ENCODE measurements around the gene GRM7. TPM values are rescaled to one million over a fixed set of nuclear protein-coding genes. Genes with fewer than 3 reads are reported as not detected.

The GRM7 gene
- polyA plus RNA-seq, 3 donors: not detected

DNA sequence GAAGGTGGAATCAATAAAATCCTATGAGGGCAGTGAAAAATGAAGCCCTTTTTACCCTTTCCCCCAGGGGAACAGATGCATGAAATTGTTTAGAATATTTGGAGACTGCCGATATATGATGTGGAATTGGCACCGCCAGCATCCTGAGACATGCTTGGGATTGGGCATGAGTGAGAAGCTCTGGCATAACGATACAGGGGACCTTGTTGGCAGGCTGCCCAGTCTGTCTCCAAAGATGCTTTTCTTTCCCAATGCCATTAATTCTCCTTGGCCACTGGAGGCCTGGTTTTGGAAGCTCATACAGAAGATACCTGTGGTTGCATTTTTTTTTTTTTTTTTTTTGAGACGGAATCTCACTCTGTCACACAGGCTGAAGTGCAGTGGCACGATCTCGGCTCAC, 840.1 kb downstream of the GRM7 start:
- H3K27me3 Mint-ChIP-seq (ENCODE audit: low read depth in 3 of 3): no peaks in the 10 kb centered on the region
- no peaks in the 10 kb centered on the region for H3K9me3 ChIP-seq (replicated peaks in 1 of 2; ENCODE audit: control insufficient read depth in 1 of 2, insufficient read depth in 1 of 2, low read length in 2 of 2)
- H3K4me3 Mint-ChIP-seq: no peak overlapping the region
- H3K4me2 ChIP-seq (replicated peaks; ENCODE audit: extremely low read depth, low read length, poor library complexity, severe bottlenecking): no peak overlapping the region
- peaks cover 0 to 4% (median 0%) of the 10 kb centered on the region in 7 donors for H3K9me3 Mint-ChIP-seq
- no peak overlapping the region for H3K9ac ChIP-seq (ENCODE audit: insufficient read depth, low read length, poor library complexity, severe bottlenecking)
- no peaks in the 10 kb centered on the region for H3K27me3 ChIP-seq (ENCODE audit: control insufficient read depth in 2 of 2, insufficient read depth in 2 of 2, low read length in 2 of 2)
- no peak overlapping the region for H2AFZ ChIP-seq (ENCODE audit: insufficient read depth, low read depth, low read length, poor library complexity, severe bottlenecking)
- no peak overlapping the region for H3K27ac Mint-ChIP-seq
- intact Hi-C loops (cut with micrococcal nuclease): no loop called here
- DNase-seq: no peak
- H3K4me1 ChIP-seq (ENCODE audit: control insufficient read depth in 1 of 2, insufficient read depth in 2 of 2, low read length in 2 of 2): no peaks in the 10 kb centered on the region
- no peaks in the 10 kb centered on the region for H3K4me1 Mint-ChIP-seq
- no peaks in the 10 kb centered on the region for H4K20me1 ChIP-seq (ENCODE audit: insufficient read depth, low read length)
- WGBS (ENCODE audit: insufficient coverage): 100% methylated on average over 3 of the region's 6 CpGs
- no peaks in the 10 kb centered on the region for H3K36me3 Mint-ChIP-seq
- no peaks in the 10 kb centered on the region for H3K36me3 ChIP-seq (replicated peaks in 1 of 2; ENCODE audit: control insufficient read depth in 1 of 2, insufficient read depth in 2 of 2, low read length in 2 of 2)
- no peaks in the 10 kb centered on the region for H3K79me2 ChIP-seq (ENCODE audit: insufficient read depth, low read length)
- H3K27ac ChIP-seq (ENCODE audit: low read depth in 1 of 2, low read length in 2 of 2): no peak overlapping the region
- H3K4me3 ChIP-seq (replicated peaks in 1 of 3; ENCODE audit: low read depth in 2 of 3, low read length in 3 of 3): no peak overlapping the region
- TF ChIP-seq, protein P1, sequence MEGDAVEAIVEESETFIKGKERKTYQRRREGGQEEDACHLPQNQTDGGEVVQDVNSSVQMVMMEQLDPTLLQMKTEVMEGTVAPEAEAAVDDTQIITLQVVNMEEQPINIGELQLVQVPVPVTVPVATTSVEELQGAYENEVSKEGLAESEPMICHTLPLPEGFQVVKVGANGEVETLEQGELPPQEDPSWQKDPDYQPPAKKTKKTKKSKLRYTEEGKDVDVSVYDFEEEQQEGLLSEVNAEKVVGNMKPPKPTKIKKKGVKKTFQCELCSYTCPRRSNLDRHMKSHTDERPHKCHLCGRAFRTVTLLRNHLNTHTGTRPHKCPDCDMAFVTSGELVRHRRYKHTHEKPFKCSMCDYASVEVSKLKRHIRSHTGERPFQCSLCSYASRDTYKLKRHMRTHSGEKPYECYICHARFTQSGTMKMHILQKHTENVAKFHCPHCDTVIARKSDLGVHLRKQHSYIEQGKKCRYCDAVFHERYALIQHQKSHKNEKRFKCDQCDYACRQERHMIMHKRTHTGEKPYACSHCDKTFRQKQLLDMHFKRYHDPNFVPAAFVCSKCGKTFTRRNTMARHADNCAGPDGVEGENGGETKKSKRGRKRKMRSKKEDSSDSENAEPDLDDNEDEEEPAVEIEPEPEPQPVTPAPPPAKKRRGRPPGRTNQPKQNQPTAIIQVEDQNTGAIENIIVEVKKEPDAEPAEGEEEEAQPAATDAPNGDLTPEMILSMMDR (IDR thresholded peaks at IDR 0.05): no peak

DNA sequence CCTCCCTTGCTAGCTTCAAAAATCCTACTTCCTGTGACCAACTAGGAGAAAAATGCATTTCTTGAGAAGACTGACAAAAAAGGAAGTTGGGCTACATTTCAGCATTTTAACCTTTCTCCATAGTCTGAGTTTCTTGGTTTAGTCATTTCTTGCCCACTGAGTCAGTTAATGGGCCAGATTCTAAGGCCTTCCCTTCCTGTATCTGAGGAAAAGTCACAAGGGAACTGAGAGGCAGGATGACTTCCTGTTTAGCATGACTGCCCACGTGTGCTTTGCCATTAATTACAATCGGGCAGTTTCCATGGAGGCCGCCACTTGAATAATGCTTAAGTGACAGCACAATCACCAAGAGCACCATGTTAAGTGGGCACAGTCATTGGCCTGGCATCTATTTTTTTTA, 846.3 kb downstream of the GRM7 start:
- no peak overlapping the region for H3K4me2 ChIP-seq (replicated peaks; ENCODE audit: extremely low read depth, low read length, poor library complexity, severe bottlenecking)
- peak; percentile 33 to 79 (median 53) for DNase-seq
- Mint-ChIP-seq H3K27me3 (ENCODE audit: low read depth in 3 of 3) (no peaks in the 10 kb centered on the region), H3K36me3 (peaks cover 0 to 3% of the 10 kb centered on the region in 2 donors), H3K4me3 (no peak overlapping the region), H3K9me3 (peaks cover 0 to 5% (median 0%) of the 10 kb centered on the region in 7 donors), H3K4me1 (peaks cover 22% of the 10 kb centered on the region), H3K27ac (peak overlapping the region in 2 of 7 donors; percentile 12 to 26)
- H3K9me3 ChIP-seq (replicated peaks in 1 of 2; ENCODE audit: control insufficient read depth in 1 of 2, insufficient read depth in 1 of 2, low read length in 2 of 2): no peaks in the 10 kb centered on the region
- H3K4me3 ChIP-seq (replicated peaks in 1 of 3; ENCODE audit: low read depth in 2 of 3, low read length in 3 of 3): no peak overlapping the region
- no CpG with 5 or more reads among the region's 3 CpGs for WGBS (ENCODE audit: insufficient coverage)
- TF ChIP-seq, protein P1 (IDR thresholded peaks at IDR 0.05): no peak
- intact Hi-C loops (cut with micrococcal nuclease): no loop called here
- no peak overlapping the region for H3K9ac ChIP-seq (ENCODE audit: insufficient read depth, low read length, poor library complexity, severe bottlenecking)
- H3K27me3 ChIP-seq (ENCODE audit: control insufficient read depth in 2 of 2, insufficient read depth in 2 of 2, low read length in 2 of 2): no peaks in the 10 kb centered on the region
- no peaks in the 10 kb centered on the region for H3K36me3 ChIP-seq (replicated peaks in 1 of 2; ENCODE audit: control insufficient read depth in 1 of 2, insufficient read depth in 2 of 2, low read length in 2 of 2)
- H3K79me2 ChIP-seq (ENCODE audit: insufficient read depth, low read length): no peaks in the 10 kb centered on the region
- peaks cover 5 to 15% of the 10 kb centered on the region in 2 donors for H3K4me1 ChIP-seq (ENCODE audit: control insufficient read depth in 1 of 2, insufficient read depth in 2 of 2, low read length in 2 of 2)
- no peak overlapping the region for H3K27ac ChIP-seq (ENCODE audit: low read depth in 1 of 2, low read length in 2 of 2)
- no peak overlapping the region for H2AFZ ChIP-seq (ENCODE audit: insufficient read depth, low read depth, low read length, poor library complexity, severe bottlenecking)
- H4K20me1 ChIP-seq (ENCODE audit: insufficient read depth, low read length): no peaks in the 10 kb centered on the region

All from CD14-positive monocyte (primary cell).